Epithelial cell of esophagus (primary cell): ENCODE data around the gene BASP1.

Experiments used
- DNase-seq: peaks from one replicate; pipeline ENCODE4 v3.0.0; 2010; ENCODE audit warnings: low read depth
- H3K4me3 ChIP-seq: 2 replicates; pipeline ENCODE4 v1.5.1; 2011; ENCODE audit warnings: mild to moderate bottlenecking, low read length, control low read depth
- CTCF ChIP-seq: IDR thresholded peaks from 2 replicates; pipeline ENCODE4 v1.5.1; 2011; ENCODE audit warnings: low read depth, mild to moderate bottlenecking, low read length, control low read depth, inconsistent platforms; ENCODE audit not compliant: insufficient read depth; ENCODE audit errors: missing control alignments

BASP1 gene

GRCh38 chr5:17222664-17223063 is 5.2 kb downstream of the BASP1 start:
- DNase-seq, result no peak
- no peak for TF ChIP-seq CTCF
- H3K4me3 ChIP-seq, result no peak overlapping the region

GRCh38 chr5:17223367-17224185 is 6.1 kb downstream of the BASP1 start:
- DNase-seq, result peak; percentile 47
- no peak for TF ChIP-seq CTCF
- H3K4me3 ChIP-seq, result no peak overlapping the region

- no peak for TF ChIP-seq CTCF
- H3K4me3 ChIP-seq, result no peak overlapping the region
- peak; percentile 37 for DNase-seq
Observed at GRCh38 chr5:17224858-17225511, 7.6 kb downstream of the BASP1 start.

- TF ChIP-seq CTCF, result no peak
- H3K4me3 ChIP-seq, result no peak overlapping the region
- DNase-seq, result no peak
Observed at GRCh38 chr5:17225520-17225919, 8.1 kb downstream of the BASP1 start.

- TF ChIP-seq CTCF, result no peak
- peak; percentile 64 for DNase-seq
- H3K4me3 ChIP-seq, result no peak overlapping the region
Observed at GRCh38 chr5:17227868-17228267, 10.4 kb downstream of the BASP1 start.

GRCh38 chr5:17228821-17229291 is 11.4 kb downstream of the BASP1 start:
- TF ChIP-seq CTCF, result no peak
- H3K4me3 ChIP-seq, result no peak overlapping the region
- peak; percentile 89 for DNase-seq
